Stimulated activated CD4-positive, alpha-beta T cell treated with anti-CD3 and anti-CD28 coated beads, Interleukin-15, amount 100 ng/mL, for 48 hours (primary cell): ENCODE data around the gene LINGO3.

Source experiments
- DNase-seq, 2 donors: peaks; one replicate each; pipeline ENCODE4 v3.0.0-alpha.2; 2020; ENCODE audit warnings: low read depth in 2 of 2

Gene LINGO3

GRCh38 chr19:2339644-2340310, 31.8 kb upstream of the LINGO3 start:
- no peak for DNase-seq

GRCh38 chr19:2338751-2339643, 31.0 kb upstream of the LINGO3 start:
- DNase-seq, result no peak

- DNase-seq, result no peak
Measured at GRCh38 chr19:2338055-2338615, 30.2 kb upstream of the LINGO3 start.

- DNase-seq, result no peak
Measured at GRCh38 chr19:2337329-2337707, 29.4 kb upstream of the LINGO3 start.

- DNase-seq, result no peak
Measured at GRCh38 chr19:2336528-2337328, 28.8 kb upstream of the LINGO3 start.

GRCh38 chr19:2335848-2336247, 27.9 kb upstream of the LINGO3 start:
- DNase-seq, result no peak

GRCh38 chr19:2334986-2335846, 27.3 kb upstream of the LINGO3 start:
- no peak for DNase-seq

- no peak for DNase-seq
Measured at GRCh38 chr19:2334426-2334825, 26.5 kb upstream of the LINGO3 start.

GRCh38 chr19:2333807-2334211, 25.9 kb upstream of the LINGO3 start:
- DNase-seq, result no peak

GRCh38 chr19:2333027-2333806, 25.3 kb upstream of the LINGO3 start:
- DNase-seq, result no peak

GRCh38 chr19:2332341-2333026, 24.5 kb upstream of the LINGO3 start:
- no peak for DNase-seq

- no peak for DNase-seq
Measured at GRCh38 chr19:2331601-2332246, 23.8 kb upstream of the LINGO3 start.

GRCh38 chr19:2330632-2331284, 22.8 kb upstream of the LINGO3 start:
- DNase-seq, result no peak

- DNase-seq, result no peak
Measured at GRCh38 chr19:2330255-2330631, 22.3 kb upstream of the LINGO3 start.

GRCh38 chr19:2329501-2329916, 21.6 kb upstream of the LINGO3 start:
- no peak for DNase-seq

GRCh38 chr19:2329149-2329478, 21.2 kb upstream of the LINGO3 start:
- no peak for DNase-seq

GRCh38 chr19:2328401-2329148, 20.6 kb upstream of the LINGO3 start, which contains the start of the genes LSM7 and SPPL2B:
Gene LSM7, minus strand, starts transcription at chr19:2328586. Its CDS starts 20 bp downstream, at chr19:2328566.
Gene SPPL2B, plus strand, starts transcription at chr19:2328684. Its CDS starts 26 bp downstream, at chr19:2328710.
- peak; percentile 82 to 87 for DNase-seq
